Activated T-cell treated with anti-CD3 and anti-CD28 coated beads, Interleukin-2, amount 50 U/mL, for 4 hours (primary cell): Measurements from ENCODE around the gene METTL5. TPM values are rescaled to one million over a fixed set of nuclear protein-coding genes. Genes with fewer than 3 reads are reported as not detected.
"Not testable (repeated sequence)": the region's sequence is repeated elsewhere in the genome, so short reads cannot be mapped to it uniquely, and the experiment has no call there.

ENCODE experiments used
- ATAC-seq, 2 donors: fragments of 200-7000 bp; cut with Tn5 transposase; one replicate each; pipeline ENCODE4 v1.10.0; 2021
- DNase-seq: peaks from one replicate; pipeline ENCODE4 v3.0.0-alpha.2; 2020
- H3K27me3 Mint-ChIP-seq: one replicate; pipeline ENCODE4 v1.8.0; 2021; ENCODE audit warnings: low read depth, mixed read lengths
- H3K36me3 Mint-ChIP-seq: one replicate; pipeline ENCODE4 v1.8.0; 2022; ENCODE audit warnings: mixed read lengths; ENCODE audit not compliant: insufficient read depth
- H3K4me1 Mint-ChIP-seq: one replicate; pipeline ENCODE4 v1.8.0; 2021; ENCODE audit warnings: low read depth, mixed read lengths
- H3K4me3 Mint-ChIP-seq: one replicate; pipeline ENCODE4 v1.8.0; 2021; ENCODE audit warnings: mild to moderate bottlenecking, moderate library complexity, mixed read lengths
- H3K9me3 Mint-ChIP-seq: one replicate; pipeline ENCODE4 v1.8.0; 2021; ENCODE audit warnings: mixed read lengths
- total RNA-seq, 3 donors: library from RNA; stranded (reverse); gene quantifications; one replicate each; pipeline ENCODE4 v1.2.1, GENCODE V29; 2021

Gene METTL5
- total RNA-seq, 3 donors from 2014 or later, result 115 to 138 (median 129) TPM

GRCh38 chr2:169819106-169819505 is 5.6 kb downstream of the METTL5 start:
- peaks cover 43% of the 10 kb centered on the region for H3K36me3 Mint-ChIP-seq
- no peak overlapping the region for H3K4me3 Mint-ChIP-seq
- no peaks in the 10 kb centered on the region for H3K9me3 Mint-ChIP-seq
- DNase-seq (no peak), ATAC-seq (no peak)
- H3K27me3 Mint-ChIP-seq, result no peaks in the 10 kb centered on the region
- peaks cover 42% of the 10 kb centered on the region for H3K4me1 Mint-ChIP-seq

DNA sequence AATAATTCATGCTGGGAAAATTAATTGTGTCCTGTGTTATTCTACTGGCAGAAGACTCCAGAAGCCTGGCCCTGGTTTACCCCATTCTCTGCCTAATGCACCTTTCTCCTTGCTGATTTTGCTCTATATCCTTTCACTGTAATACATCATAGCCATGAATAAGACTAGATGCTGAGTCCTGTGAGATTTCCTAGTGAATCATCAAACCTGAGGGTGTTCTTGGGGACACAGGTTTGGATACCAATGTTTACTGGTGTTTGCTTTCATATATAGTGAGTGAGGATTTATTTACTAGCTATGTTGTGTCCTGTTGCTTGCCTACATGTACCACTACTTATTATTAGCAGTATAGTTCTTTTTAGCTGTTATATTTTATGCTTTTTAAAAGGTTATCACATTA is 6.5 kb downstream of the METTL5 start:
- DNase-seq (no peak), ATAC-seq (no peak)
- Mint-ChIP-seq H3K4me1 (peaks cover 34% of the 10 kb centered on the region), H3K4me3 (no peak overlapping the region), H3K36me3 (peaks cover 39% of the 10 kb centered on the region), H3K9me3 (no peaks in the 10 kb centered on the region), H3K27me3 (no peaks in the 10 kb centered on the region)

DNA sequence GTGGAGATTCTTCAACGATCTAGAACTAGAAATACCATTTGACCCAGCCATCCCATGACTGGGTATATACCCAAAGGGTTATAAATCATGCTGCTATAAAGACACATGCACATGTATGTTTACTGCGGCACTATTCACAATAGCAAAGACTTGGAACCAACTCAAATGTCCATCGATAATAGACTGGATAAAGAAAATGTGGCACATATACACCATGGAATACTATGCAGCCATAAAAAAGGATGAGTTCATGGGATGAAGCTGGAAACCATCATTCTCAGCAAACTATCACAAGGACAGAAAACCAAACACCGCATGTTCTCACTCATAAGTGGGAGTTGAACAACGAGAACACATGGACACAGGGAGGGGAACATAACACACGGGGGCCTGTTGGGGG is 7.3 kb downstream of the METTL5 start:
- DNase-seq, ATAC-seq, H3K4me3 Mint-ChIP-seq, H3K9me3 Mint-ChIP-seq, H3K27me3 Mint-ChIP-seq: not testable (repeated sequence)
- Mint-ChIP-seq H3K36me3 (peaks cover 38% of the 10 kb centered on the region), H3K4me1 (peaks cover 26% of the 10 kb centered on the region)

GRCh38 chr2:169816961-169817360 is 7.7 kb downstream of the METTL5 start:
- ATAC-seq, DNase-seq, H3K4me3 Mint-ChIP-seq, H3K9me3 Mint-ChIP-seq, H3K27me3 Mint-ChIP-seq: not testable (repeated sequence)
- Mint-ChIP-seq H3K36me3 (peaks cover 41% of the 10 kb centered on the region), H3K4me1 (peaks cover 22% of the 10 kb centered on the region)

DNA sequence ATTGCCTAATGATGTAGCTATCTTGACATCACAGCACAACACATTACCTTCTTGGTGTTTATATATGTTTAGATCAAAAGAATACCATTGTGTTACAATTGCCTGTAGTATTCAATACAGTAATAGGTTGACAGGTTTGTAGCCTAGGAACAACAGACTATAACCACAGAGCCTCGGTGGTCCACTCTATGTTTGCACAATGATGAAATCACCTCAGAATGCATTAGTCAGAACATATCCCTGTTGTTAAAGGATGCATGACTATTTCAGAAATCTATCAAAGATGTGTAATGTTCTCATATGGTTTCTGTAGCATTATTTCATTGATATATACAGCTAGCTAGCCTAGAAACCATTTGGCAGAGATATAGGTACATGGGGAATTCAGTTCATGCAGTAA is 8.9 kb downstream of the METTL5 start:
- H3K36me3 Mint-ChIP-seq, result peaks cover 44% of the 10 kb centered on the region
- H3K27me3 Mint-ChIP-seq, result no peaks in the 10 kb centered on the region
- H3K4me1 Mint-ChIP-seq, result peaks cover 13% of the 10 kb centered on the region
- H3K4me3 Mint-ChIP-seq, result no peak overlapping the region
- H3K9me3 Mint-ChIP-seq, result no peaks in the 10 kb centered on the region
- DNase-seq (no peak), ATAC-seq (peak; percentile 46 to 48)

DNA sequence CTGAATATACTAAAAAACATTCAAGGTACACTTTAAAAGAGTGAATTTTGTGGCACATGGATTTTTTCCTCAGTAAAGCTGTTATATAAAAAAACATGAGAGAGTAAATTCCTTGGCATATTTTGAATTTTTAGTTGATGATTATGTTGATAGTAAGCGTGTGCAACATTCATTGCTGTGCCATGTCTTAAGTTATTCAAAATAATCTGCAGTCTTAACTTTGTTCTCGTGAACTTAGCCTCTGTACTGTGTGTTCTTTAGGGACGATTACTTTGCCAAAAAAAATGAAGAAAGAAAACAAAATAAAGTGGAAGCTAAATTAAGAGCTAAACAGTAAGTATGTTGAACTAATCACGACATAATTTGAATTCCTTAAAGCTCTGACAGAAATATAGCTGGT is 16.5 kb downstream of the METTL5 start:
- Mint-ChIP-seq H3K27me3 (no peaks in the 10 kb centered on the region), H3K4me3 (no peak overlapping the region), H3K36me3 (peaks cover 37% of the 10 kb centered on the region), H3K9me3 (no peaks in the 10 kb centered on the region), H3K4me1 (peaks cover 4% of the 10 kb centered on the region)
- ATAC-seq (no peak), DNase-seq (no peak)

- Mint-ChIP-seq H3K9me3 (no peaks in the 10 kb centered on the region), H3K27me3 (no peaks in the 10 kb centered on the region)
Observed at GRCh38 chr2:169806586-169806985, 18.1 kb downstream of the METTL5 start.

GRCh38 chr2:169803480-169803879 is 21.2 kb downstream of the METTL5 start:
- no peak overlapping the region for H3K4me3 Mint-ChIP-seq
- peaks cover 17% of the 10 kb centered on the region for H3K36me3 Mint-ChIP-seq
- H3K4me1 Mint-ChIP-seq, result peaks cover 26% of the 10 kb centered on the region
- DNase-seq (no peak), ATAC-seq (no peak)
- no peaks in the 10 kb centered on the region for H3K9me3 Mint-ChIP-seq
- H3K27me3 Mint-ChIP-seq, result no peaks in the 10 kb centered on the region

More at GRCh38 chr2:169806586-169806985, 18.1 kb downstream of the METTL5 start:
- H3K4me1 Mint-ChIP-seq, result peaks cover 14% of the 10 kb centered on the region
- ATAC-seq, result no peak
- DNase-seq, result no peak
- H3K4me3 Mint-ChIP-seq, result no peak overlapping the region
- peaks cover 34% of the 10 kb centered on the region for H3K36me3 Mint-ChIP-seq

DNA sequence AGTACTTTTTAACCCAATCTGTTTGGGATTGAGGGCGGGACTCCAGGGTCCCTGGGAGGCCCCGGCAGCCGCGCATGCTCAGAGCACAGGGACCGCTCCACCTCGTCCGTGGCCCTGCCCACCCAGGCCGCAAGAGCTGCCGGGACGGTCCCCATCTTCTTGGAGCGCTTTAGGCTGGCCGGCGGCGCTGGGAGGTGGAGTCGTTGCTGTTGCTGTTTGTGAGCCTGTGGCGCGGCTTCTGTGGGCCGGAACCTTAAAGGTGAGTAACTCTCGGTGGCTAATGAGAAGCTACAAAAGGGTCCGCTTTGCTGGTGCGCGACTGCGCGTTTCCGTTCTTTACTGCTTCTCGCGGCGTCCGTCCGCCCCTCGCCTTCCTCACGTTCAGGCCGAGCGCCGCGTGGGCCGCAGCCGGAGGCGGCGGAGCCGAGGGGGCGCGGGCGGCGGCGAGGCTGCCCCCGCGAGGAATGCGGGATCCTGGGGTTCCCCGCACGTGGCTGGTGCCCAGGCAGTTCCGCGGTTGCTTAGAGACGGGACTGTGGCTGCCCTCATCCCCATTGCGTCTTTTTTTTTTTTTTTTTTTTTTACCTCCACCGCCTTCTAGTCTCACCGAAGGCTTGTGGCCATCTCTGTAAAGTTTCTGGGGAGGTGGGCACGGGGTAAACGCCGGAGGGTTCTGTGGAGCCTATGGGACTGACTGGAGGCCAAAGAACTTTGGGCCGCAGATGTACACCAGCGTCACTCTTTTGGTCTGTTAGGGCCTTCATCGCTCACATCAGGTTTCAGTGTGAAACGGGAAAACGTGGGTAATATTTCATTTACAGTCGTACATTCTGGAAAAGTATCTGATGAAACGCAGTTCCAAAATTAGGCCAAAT is 25.8 kb downstream of the METTL5 start, which contains the start of gene SSB:
SSB (plus strand) TSS at position 154 of the 875 bp plus-strand sequence. CDS start 2,090 bp downstream, outside the sequence.
- peak; percentile 99 for ATAC-seq
- H3K4me3 Mint-ChIP-seq, result peak within 1 kb of the TSS; percentile 92
- H3K36me3 Mint-ChIP-seq, result peaks cover 3% of the 10 kb centered on the region
- no peaks in the 10 kb centered on the region for H3K27me3 Mint-ChIP-seq
- peaks cover 25% of the 10 kb centered on the region for H3K4me1 Mint-ChIP-seq
- H3K9me3 Mint-ChIP-seq, result no peaks in the 10 kb centered on the region
- DNase-seq, result peak; percentile 91

DNA sequence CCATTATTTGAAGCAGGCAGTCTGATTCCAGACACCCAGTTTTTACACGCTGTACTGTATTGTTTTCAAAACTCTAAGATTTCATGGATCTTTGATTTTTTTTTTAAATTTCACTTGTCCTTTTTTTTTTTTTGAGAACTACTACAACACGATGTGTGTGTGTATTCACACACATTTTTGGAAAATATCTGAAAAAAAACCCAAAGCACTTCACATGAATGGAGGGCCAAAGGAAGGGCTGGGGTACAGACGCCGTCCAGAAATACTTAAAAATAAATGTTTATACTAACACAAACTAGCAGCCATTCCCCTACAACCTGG is 26.3 kb downstream of the METTL5 start:
- no peaks in the 10 kb centered on the region for H3K27me3 Mint-ChIP-seq
- H3K4me3 Mint-ChIP-seq, result peak overlapping the region; percentile 92
- DNase-seq (no peak), ATAC-seq (no peak)
- peaks cover 3% of the 10 kb centered on the region for H3K36me3 Mint-ChIP-seq
- H3K9me3 Mint-ChIP-seq, result no peaks in the 10 kb centered on the region
- H3K4me1 Mint-ChIP-seq, result peaks cover 23% of the 10 kb centered on the region

DNA sequence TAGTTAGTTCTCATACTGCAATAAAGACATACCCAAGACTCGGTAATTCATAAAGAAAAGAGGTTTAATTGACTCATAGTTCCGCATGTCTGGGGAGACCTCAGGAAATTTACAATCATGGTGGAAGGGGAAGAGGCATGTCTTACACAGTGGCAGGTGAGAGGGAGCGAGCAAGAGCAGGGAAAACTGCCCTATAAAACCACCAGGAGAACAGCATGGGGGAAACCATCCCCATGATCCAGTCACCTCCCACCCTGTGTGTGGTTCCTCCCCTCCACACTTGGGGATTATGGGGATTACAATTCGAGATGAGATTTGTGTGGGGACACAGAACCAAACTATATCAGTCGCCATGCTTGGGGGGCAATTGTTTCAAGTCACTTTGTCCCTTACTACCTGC is 27.1 kb downstream of the METTL5 start:
- Mint-ChIP-seq H3K4me1 (peaks cover 21% of the 10 kb centered on the region), H3K36me3 (peaks cover 2% of the 10 kb centered on the region), H3K4me3 (peak overlapping the region; percentile 42), H3K27me3 (no peaks in the 10 kb centered on the region), H3K9me3 (no peaks in the 10 kb centered on the region)
- ATAC-seq (no peak), DNase-seq (no peak)

DNA sequence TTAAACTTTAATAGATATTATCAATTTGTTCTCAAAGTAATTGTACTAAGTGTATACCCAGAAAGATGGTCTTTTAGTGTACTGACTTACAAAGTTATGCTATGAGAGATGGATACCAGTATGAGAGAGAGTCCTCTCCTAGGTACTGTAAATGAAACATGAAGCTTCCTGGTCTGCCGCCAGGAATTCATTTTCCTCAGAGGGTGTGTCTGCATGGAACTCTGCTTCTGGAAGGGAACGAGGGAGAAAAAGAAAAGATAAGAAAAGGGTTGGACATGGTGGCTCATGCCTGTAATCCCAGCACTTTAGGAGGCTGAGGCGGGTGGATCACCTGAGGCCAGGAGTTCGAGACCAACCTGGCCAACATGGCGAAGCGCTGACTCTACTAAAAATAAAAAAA is 28.3 kb downstream of the METTL5 start:
- Mint-ChIP-seq H3K36me3 (no peaks in the 10 kb centered on the region), H3K4me3 (no peak overlapping the region), H3K4me1 (peaks cover 14% of the 10 kb centered on the region), H3K9me3 (no peaks in the 10 kb centered on the region), H3K27me3 (peaks cover 1% of the 10 kb centered on the region)
- ATAC-seq (no peak), DNase-seq (no peak)

DNA sequence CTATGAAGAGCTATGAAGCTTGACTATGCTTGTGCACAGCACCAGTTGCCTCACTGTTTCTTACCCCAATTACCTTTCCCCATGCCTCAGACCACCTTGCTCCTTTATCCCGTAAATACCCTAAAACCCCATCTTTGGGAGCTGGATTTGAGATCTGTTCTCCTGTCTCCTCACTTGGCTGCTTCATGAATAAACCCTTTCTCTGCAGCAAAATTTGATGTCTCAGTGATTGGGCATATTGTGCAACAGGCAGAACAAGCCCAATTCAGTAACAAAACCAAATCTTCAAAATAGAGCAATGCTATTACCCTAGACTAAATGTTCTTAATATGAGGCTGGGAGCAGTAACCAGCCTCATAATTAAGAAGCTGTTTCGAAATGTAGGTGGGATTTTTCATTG is 29.5 kb downstream of the METTL5 start:
- no peaks in the 10 kb centered on the region for H3K9me3 Mint-ChIP-seq
- peaks cover 9% of the 10 kb centered on the region for H3K4me1 Mint-ChIP-seq
- ATAC-seq, result no peak
- H3K36me3 Mint-ChIP-seq, result no peaks in the 10 kb centered on the region
- no peak for DNase-seq
- peaks cover 6% of the 10 kb centered on the region for H3K27me3 Mint-ChIP-seq
- H3K4me3 Mint-ChIP-seq, result no peak overlapping the region

GRCh38 chr2:169790581-169790980 is 34.1 kb downstream of the METTL5 start:
- Mint-ChIP-seq H3K4me3 (no peak overlapping the region), H3K27me3 (peaks cover 27% of the 10 kb centered on the region), H3K9me3 (no peaks in the 10 kb centered on the region), H3K4me1 (peaks cover 4% of the 10 kb centered on the region), H3K36me3 (no peaks in the 10 kb centered on the region)
- ATAC-seq (no peak), DNase-seq (no peak)

- ATAC-seq (no peak), DNase-seq (no peak)
- no peaks in the 10 kb centered on the region for H3K36me3 Mint-ChIP-seq
- no peaks in the 10 kb centered on the region for H3K9me3 Mint-ChIP-seq
- no peaks in the 10 kb centered on the region for H3K4me1 Mint-ChIP-seq
- no peak overlapping the region for H3K4me3 Mint-ChIP-seq
- peaks cover 12% of the 10 kb centered on the region for H3K27me3 Mint-ChIP-seq
Observed at GRCh38 chr2:169782513-169782912, 42.2 kb downstream of the METTL5 start.
